SK-N-SH treated with all-trans-retinoic acid at 6 μM for 48 hours (cell line): ENCODE measurements around the gene NREP.

ENCODE experiments used
- BACH2 ChIP-seq: fragments of 250-450 bp; sonication (Bioruptor Pico); IDR thresholded peaks from 2 replicates; pipeline ENCODE4 v1.9.0; 2021; ENCODE audit warnings: mild to moderate bottlenecking, borderline replicate concordance
- ZFP3 ChIP-seq: fragments of 250-450 bp; sonication (Bioruptor Pico); IDR thresholded peaks from 2 replicates; pipeline ENCODE4 v1.5.0; 2020; ENCODE audit warnings: mild to moderate bottlenecking, moderate library complexity

DNA sequence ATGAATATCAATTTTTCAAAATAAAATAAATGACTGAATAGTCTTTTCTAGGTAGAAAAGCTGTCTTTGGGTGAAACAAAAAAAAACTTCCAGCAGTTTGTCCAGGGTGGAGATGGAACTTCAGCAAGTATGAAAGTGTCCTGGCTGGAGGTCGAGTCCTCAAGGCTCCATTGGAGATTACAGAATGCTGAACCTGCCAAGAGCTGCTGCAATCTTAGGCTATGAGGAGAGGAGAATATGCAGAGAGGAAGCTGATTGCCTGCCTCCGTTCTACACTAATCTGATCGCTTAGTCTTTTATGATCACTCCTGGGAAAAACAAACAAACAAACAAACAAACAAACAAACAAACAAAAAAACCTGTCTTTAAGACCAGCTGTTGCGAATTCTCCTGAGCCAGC, 50.6 kb downstream of the NREP start:
- TF ChIP-seq BACH2 (CRISPR knock-in tag) (no peak), ZFP3 (CRISPR knock-in tag) (no peak)
